SK-N-SH (cell line): ENCODE data around the gene FXR1. TPM values are rescaled to one million over a fixed set of nuclear protein-coding genes. Genes with fewer than 3 reads are reported as not detected.

Source experiments
- CTCF ChIA-PET: fragments of 300-600, 350-600 bp; formaldehyde crosslinking; extraction: SDS; loops from one replicate; lab custom pipeline; 2021; lab: Yijun Ruan, JAX
- POLR2A ChIA-PET: fragments of 350-600 bp; sonication (Branson Sonifier 250); formaldehyde crosslinking; extraction: SDS; loops from one replicate; lab custom pipeline; 2020; ENCODE audit warnings: antibody characterized with exemption, inconsistent platforms; lab: Yijun Ruan, JAX
- DNase-seq: peaks from one replicate; pipeline ENCODE4 v3.0.0; 2012
- H2AFZ ChIP-seq: fragments of 200-600 bp; sonication (generic); 2 replicates; pipeline ENCODE4 v1.8.1; 2016; ENCODE audit warnings: antibody characterized with exemption, mild to moderate bottlenecking, low read depth
- H3F3A ChIP-seq: fragments of 200-600 bp; sonication (generic); replicated peaks from 2 replicates; pipeline ENCODE3; 2016; ENCODE audit warnings: antibody characterized with exemption, mild to moderate bottlenecking; ENCODE audit not compliant: insufficient read depth
- H3K27ac ChIP-seq, 2 experiments: fragments of 200-500 bp in 1 of 2; fragments of 200-600 bp in 1 of 2; sonication (Bioruptor generic) in 1 of 2; sonication (generic), shearing (Covaris generic) in 1 of 2; 2 replicates each; pipeline versions ENCODE4 v1.5.1 to v1.6.1; 2014 to 2016; ENCODE audit warnings: low read depth in 2 of 2, inconsistent platforms in 1 of 2, low read length in 1 of 2, mild to moderate bottlenecking in 1 of 2, mixed read lengths in 1 of 2
- H3K27me3 ChIP-seq: fragments of 200-600 bp; sonication (generic), shearing (Covaris generic); 2 replicates; pipeline ENCODE4 v1.6.1; 2016; ENCODE audit warnings: mixed run types; ENCODE audit not compliant: insufficient read depth
- H3K36me3 ChIP-seq, 2 experiments: fragments of 200-500 bp in 1 of 2; fragments of 200-600 bp in 1 of 2; sonication (Bioruptor generic) in 1 of 2; sonication (generic) in 1 of 2; replicated peaks in 1 of 2; 2 replicates each; pipeline versions ENCODE3 to v1.5.1; 2014 to 2016; ENCODE audit warnings: low read length in 1 of 2, mild to moderate bottlenecking in 1 of 2; ENCODE audit not compliant: insufficient read depth in 2 of 2, control insufficient read depth in 1 of 2
- H3K4me1 ChIP-seq, 2 experiments: fragments of 200-500 bp in 1 of 2; fragments of 200-600 bp in 1 of 2; sonication (Bioruptor generic) in 1 of 2; sonication (generic), shearing (Covaris generic) in 1 of 2; 2 replicates each; pipeline versions ENCODE4 v1.5.1 to v1.6.1; 2014 to 2016; ENCODE audit warnings: low read depth in 1 of 2, low read length in 1 of 2, mixed run types in 1 of 2; ENCODE audit not compliant: insufficient read depth in 2 of 2, control insufficient read depth in 1 of 2
- H3K4me2 ChIP-seq: fragments of 200-600 bp; sonication (generic), shearing (Covaris generic); 2 replicates; pipeline ENCODE4 v1.6.1; 2017; ENCODE audit warnings: mixed run types
- H3K4me3 ChIP-seq, 2 experiments: fragments of 200-500 bp in 1 of 2; fragments of 200-600 bp in 1 of 2; sonication (Bioruptor generic) in 1 of 2; sonication (generic), shearing (Covaris generic) in 1 of 2; 2 replicates each; pipeline versions ENCODE4 v1.5.1 to v1.8.1; 2014 to 2016; ENCODE audit warnings: low read depth in 2 of 2, inconsistent platforms in 1 of 2, low read length in 1 of 2, mild to moderate bottlenecking in 1 of 2, mixed read lengths in 1 of 2, moderate library complexity in 1 of 2
- H3K79me2 ChIP-seq: fragments of 200-600 bp; sonication (generic); 2 replicates; pipeline ENCODE4 v1.8.1; 2017; ENCODE audit warnings: mild to moderate bottlenecking; ENCODE audit not compliant: insufficient read depth
- H3K9ac ChIP-seq: fragments of 200-600 bp; sonication (generic); 2 replicates; pipeline ENCODE4 v1.6.1; 2017; ENCODE audit warnings: mixed run types
- H3K9me2 ChIP-seq: fragments of 200-600 bp; sonication (generic); 2 replicates; pipeline ENCODE4 v1.6.1; 2017; ENCODE audit warnings: mixed run types
- H3K9me3 ChIP-seq: fragments of 200-600 bp; sonication (generic); 2 replicates; pipeline ENCODE4 v1.6.1; 2017; ENCODE audit warnings: mixed run types, mild to moderate bottlenecking, moderate library complexity
- H4K20me1 ChIP-seq: fragments of 200-600 bp; sonication (generic); 2 replicates; pipeline ENCODE4 v1.6.1; 2017; ENCODE audit warnings: mild to moderate bottlenecking, mixed run types; ENCODE audit not compliant: insufficient read depth
- ELF1 ChIP-seq: IDR thresholded peaks from 2 replicates; pipeline ENCODE4 v1.4.0; 2012
- EP300 ChIP-seq, 2 experiments: IDR thresholded peaks; 2 replicates each; pipeline versions ENCODE4 v1.4.0 to v1.6.1; 2012; ENCODE audit warnings: borderline replicate concordance in 1 of 2, low read depth in 1 of 2, low read length in 1 of 2
- EZH2phosphoT487 ChIP-seq: fragments of 200-600 bp; sonication (generic); IDR thresholded peaks from 2 replicates; pipeline ENCODE4 v1.6.1; 2017; ENCODE audit warnings: low read depth, mixed run types, mild to moderate bottlenecking, antibody characterized with exemption, moderate library complexity, borderline replicate concordance
- FOSL2 ChIP-seq: IDR thresholded peaks from 2 replicates; pipeline ENCODE4 v1.4.0; 2012; ENCODE audit warnings: low read depth, mild to moderate bottlenecking, moderate library complexity, borderline replicate concordance
- FOXJ3 ChIP-seq: sonication (generic); formaldehyde crosslinking; IDR thresholded peaks from 2 replicates; pipeline ENCODE4 v1.5.1; 2020; ENCODE audit warnings: mild to moderate bottlenecking, missing genetic modification reagents
- FOXM1 ChIP-seq: IDR thresholded peaks from 2 replicates; pipeline ENCODE4 v1.4.0; 2012; ENCODE audit warnings: low read depth, mild to moderate bottlenecking
- JUND ChIP-seq: IDR thresholded peaks from 2 replicates; pipeline ENCODE4 v1.4.0; 2012
- MAX ChIP-seq: IDR thresholded peaks from 2 replicates; pipeline ENCODE4 v1.4.0; 2012; ENCODE audit warnings: low read depth
- MXI1 ChIP-seq: IDR thresholded peaks from 2 replicates; pipeline ENCODE4 v1.6.1; 2012; ENCODE audit warnings: mild to moderate bottlenecking, low read depth, low read length, improper control_type of control experiment
- PBX3 ChIP-seq: IDR thresholded peaks from 2 replicates; pipeline ENCODE4; 2012
- RFX5 ChIP-seq: IDR thresholded peaks from 2 replicates; pipeline ENCODE4 v1.6.1; 2012; ENCODE audit warnings: mild to moderate bottlenecking, improper control_type of control experiment, low read length
- TAF1 ChIP-seq: IDR thresholded peaks from 2 replicates; pipeline ENCODE4 v1.6.1; 2012; ENCODE audit warnings: low read depth, mild to moderate bottlenecking, low read length, moderate library complexity, borderline replicate concordance
- TCF12 ChIP-seq: IDR thresholded peaks from 2 replicates; pipeline ENCODE4 v1.4.0; 2012
- TEAD4 ChIP-seq: IDR thresholded peaks from 2 replicates; pipeline ENCODE4 v1.4.0; 2012; ENCODE audit warnings: mild to moderate bottlenecking, borderline replicate concordance; ENCODE audit not compliant: insufficient read depth
- USF2 ChIP-seq: fragments of 150-350 bp; IDR thresholded peaks from 2 replicates; pipeline ENCODE4 v1.6.1; 2017; ENCODE audit warnings: antibody characterized with exemption, low read length, low read depth, borderline replicate concordance
- ZBTB33 ChIP-seq: IDR thresholded peaks from 2 replicates; pipeline ENCODE4 v1.4.0; 2012; ENCODE audit warnings: low read depth, borderline replicate concordance
- WGBS: methylation state at CpG from one replicate; pipeline ENCODE4 v1.1.6; 2017; ENCODE audit warnings: low lambda C conversion rate; 5-methylcytosine and 5-hydroxymethylcytosine counted together
- polyA plus RNA-seq, 3 experiments: library from polyadenylated mRNA; depleted of rRNA; stranded (reverse); fragments of >200 nt; gene quantifications; 2 replicates each; pipeline ENCODE4 v1.2.3, GENCODE V29; 2012

Gene FXR1
- polyA plus RNA-seq, 1 of the 3 experiments (the other 2 are of a cell fraction) = 114 TPM

- TF ChIP-seq JUND (no peak), TEAD4 (no peak)
These were observed 94.1 kb downstream of the FXR1 start (continued) for GRCh38 chr3:181006541-181006940.

GRCh38 chr3:181007262-181007661 is 94.8 kb downstream of the FXR1 start:
- Histone ChIP-seq H2AFZ (no peak overlapping the region), H3K9me2 (no peaks in the 10 kb centered on the region), H3K79me2 (no peaks in the 10 kb centered on the region), H3K9me3 (no peaks in the 10 kb centered on the region), H3K4me3 (no peak overlapping the region), H4K20me1 (no peaks in the 10 kb centered on the region), H3K36me3 (no peaks in the 10 kb centered on the region), H3K27me3 (no peaks in the 10 kb centered on the region), H3K27ac (no peak overlapping the region), H3K4me1 (no peaks in the 10 kb centered on the region), H3F3A (no peaks in the 10 kb centered on the region), H3K9ac (no peak overlapping the region), H3K4me2 (no peak overlapping the region)
- POLR2A ChIA-PET = no interaction called here
- CTCF ChIA-PET = interaction anchor here (0.6 kb wide), 1 partner anchor 960 kb away, joined by 3 read pairs; no protein-coding TSS in a partner anchor
- no peak for DNase-seq
- TF ChIP-seq ELF1 (no peak), TEAD4 (no peak), MAX (no peak), ZBTB33 (no peak), FOSL2 (no peak), TCF12 (no peak), USF2 (no peak), EZH2phosphoT487 (no peak), RFX5 (no peak), TAF1 (no peak), MXI1 (no peak), EP300 (IDR thresholded peaks at IDR 0.05; ENCODE audit: borderline replicate concordance in 1 of 2, low read depth in 1 of 2, low read length in 1 of 2) (no peak), FOXM1 (no peak), FOXJ3 (CRISPR knock-in tag) (no peak), PBX3 (no peak)
- 78% methylated on average over 3 of the region's 3 CpGs for WGBS
